ENCODE results near the gene EVI5L. TPM values are rescaled to one million over a fixed set of nuclear protein-coding genes. Genes with fewer than 3 reads are reported as not detected.

The EVI5L gene
- total RNA-seq, 1 experiment from 2014 or later = 29.5 TPM

DNA sequence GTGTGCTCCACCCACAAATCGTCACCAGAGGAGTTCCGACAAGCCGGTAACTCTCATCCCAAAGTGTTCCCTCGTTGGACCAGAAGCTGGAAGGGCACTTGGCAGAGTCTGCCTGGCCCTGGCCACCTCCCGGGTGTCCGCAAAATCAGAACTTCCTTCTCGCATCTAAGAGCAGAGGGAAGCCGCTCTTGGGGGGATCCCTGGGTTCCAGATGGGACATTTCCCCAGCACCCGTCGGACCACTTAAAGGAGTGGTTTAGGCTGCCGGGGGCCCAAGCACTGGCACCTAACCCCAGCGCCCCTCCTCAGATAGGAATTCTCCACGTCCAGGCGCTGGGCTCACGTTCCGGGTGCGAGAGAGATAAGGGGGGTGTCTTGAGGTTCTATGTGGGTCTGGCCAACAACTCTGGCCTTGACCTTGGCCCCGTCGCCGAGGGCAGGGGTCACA, 72.8 kb downstream of the EVI5L start:
- Histone ChIP-seq H3K27me3 (ENCODE audit: low read length) (no peaks in the 10 kb centered on the region), H2AFZ (ENCODE audit: low read length) (peak overlapping the region; percentile 77), H3F3A (ENCODE audit: low read length, unreplicated experiment) (peaks cover 11% of the 10 kb centered on the region), H3K4me1 (ENCODE audit: insufficient read depth, low read length) (peaks cover 20% of the 10 kb centered on the region), H3K27ac (ENCODE audit: low read length) (peak overlapping the region; percentile 65), H3K9me3 (ENCODE audit: low read length) (no peaks in the 10 kb centered on the region), H3K36me3 (ENCODE audit: low read depth, low read length) (peaks cover 12% of the 10 kb centered on the region), H3K4me2 (ENCODE audit: low read length) (peak overlapping the region; percentile 98), H3K9ac (ENCODE audit: low read length) (peak overlapping the region; percentile 89), H3K9me2 (replicated peaks; ENCODE audit: low read length) (no peaks in the 10 kb centered on the region), H3K4me3 (ENCODE audit: low read length) (peak overlapping the region; percentile 75), H4K20me1 (ENCODE audit: low read length) (0 out of 2 replicates have a peak, but pooled peaks cover 3% of the 10 kb centered on the region), H3K79me2 (ENCODE audit: low read length) (peaks cover 46% of the 10 kb centered on the region)
- TF ChIP-seq EZH2 (IDR thresholded peaks at IDR 0.05; ENCODE audit: low read length, unreplicated experiment) = no peak
- TF ChIP-seq, protein P1, sequence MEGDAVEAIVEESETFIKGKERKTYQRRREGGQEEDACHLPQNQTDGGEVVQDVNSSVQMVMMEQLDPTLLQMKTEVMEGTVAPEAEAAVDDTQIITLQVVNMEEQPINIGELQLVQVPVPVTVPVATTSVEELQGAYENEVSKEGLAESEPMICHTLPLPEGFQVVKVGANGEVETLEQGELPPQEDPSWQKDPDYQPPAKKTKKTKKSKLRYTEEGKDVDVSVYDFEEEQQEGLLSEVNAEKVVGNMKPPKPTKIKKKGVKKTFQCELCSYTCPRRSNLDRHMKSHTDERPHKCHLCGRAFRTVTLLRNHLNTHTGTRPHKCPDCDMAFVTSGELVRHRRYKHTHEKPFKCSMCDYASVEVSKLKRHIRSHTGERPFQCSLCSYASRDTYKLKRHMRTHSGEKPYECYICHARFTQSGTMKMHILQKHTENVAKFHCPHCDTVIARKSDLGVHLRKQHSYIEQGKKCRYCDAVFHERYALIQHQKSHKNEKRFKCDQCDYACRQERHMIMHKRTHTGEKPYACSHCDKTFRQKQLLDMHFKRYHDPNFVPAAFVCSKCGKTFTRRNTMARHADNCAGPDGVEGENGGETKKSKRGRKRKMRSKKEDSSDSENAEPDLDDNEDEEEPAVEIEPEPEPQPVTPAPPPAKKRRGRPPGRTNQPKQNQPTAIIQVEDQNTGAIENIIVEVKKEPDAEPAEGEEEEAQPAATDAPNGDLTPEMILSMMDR (conservative IDR thresholded peaks at IDR 0.05; ENCODE audit: low read depth, low read length) = no peak
- TF ChIP-seq EZH2phosphoT487 (IDR thresholded peaks at IDR 0.05; ENCODE audit: borderline replicate concordance, low read length) = no peak
- CTCF ChIA-PET = interaction anchor here (0.5 to 2.0 kb wide), 5 partner anchors 15 to 103 kb away, joined by 5 to 23 read pairs (median 7); partner anchors contain the start of gene SNAPC2
- ATAC-seq = peak; percentile 4
- POLR2A ChIA-PET (ENCODE audit: unreplicated experiment) = interaction anchor here (0.6 to 1.0 kb wide), 3 partner anchors 9 to 33 kb away, joined by 3 to 4 read pairs (median 3); no protein-coding TSS in a partner anchor
- peak; percentile 35 for DNase-seq
- intact Hi-C loops (cut with micrococcal nuclease) = loop anchor here (1.0 to 5.0 kb wide), 5 partner anchors 14 to 624 kb away; partner anchors contain the start of genes LRRC8E and SNAPC2
- BruUV-seq (replicated peaks) = TSS peak; percentile 88

DNA sequence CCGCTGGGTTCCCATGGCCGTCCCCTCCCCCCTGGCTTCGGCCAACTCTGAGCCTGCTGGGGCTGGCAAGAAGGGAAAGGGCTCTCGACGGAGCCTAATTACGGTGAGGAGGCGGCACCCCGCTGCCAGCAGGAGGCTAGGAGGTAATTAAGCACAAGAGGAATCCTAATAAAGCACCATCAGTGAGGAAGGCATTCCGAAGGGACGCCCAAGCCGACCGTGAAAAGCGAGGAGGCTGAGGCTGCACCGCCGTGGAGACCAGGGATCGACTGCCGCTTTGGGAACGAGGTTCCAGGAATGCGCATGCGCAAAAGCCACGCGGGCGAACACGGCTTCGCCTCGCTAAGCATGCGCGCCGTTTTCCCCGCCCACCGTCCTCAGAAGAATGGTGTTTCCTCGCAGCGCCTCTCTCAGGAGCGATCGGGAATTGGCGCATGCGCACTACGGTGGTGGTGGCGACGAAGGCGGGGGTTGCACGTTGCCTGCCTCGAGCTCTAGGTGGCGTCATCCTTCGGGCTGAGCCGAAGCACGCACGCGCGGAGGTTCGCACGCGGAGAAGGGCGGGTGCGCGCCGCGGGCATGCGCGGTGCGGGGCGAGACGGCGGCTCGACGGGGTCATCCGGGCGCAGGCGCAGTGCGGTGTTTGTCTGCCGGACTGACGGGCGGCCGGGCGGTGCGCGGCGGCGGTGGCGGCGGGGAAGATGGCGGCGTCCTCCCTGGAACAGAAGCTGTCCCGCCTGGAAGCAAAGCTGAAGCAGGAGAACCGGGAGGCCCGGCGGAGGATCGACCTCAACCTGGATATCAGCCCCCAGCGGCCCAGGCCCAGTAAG, 73.4 kb downstream of the EVI5L start, which contains the start of gene MAP2K7:
Gene MAP2K7, plus strand, starts transcription at position 634 of the 830 bp plus-strand sequence. Its CDS starts 68 bp downstream, at position 702.
- intact Hi-C loops (cut with micrococcal nuclease) = loop anchor here (1.0 to 5.0 kb wide), 5 partner anchors 15 to 624 kb away; partner anchors contain the start of genes LRRC8E and SNAPC2
- no TSS peak for BruUV-seq (replicated peaks)
- H3K27me3 ChIP-seq (ENCODE audit: low read length) = no peaks in the 10 kb centered on the region
- H2AFZ ChIP-seq (ENCODE audit: low read length) = peak within 1 kb of the TSS; percentile 77
- H4K20me1 ChIP-seq (ENCODE audit: low read length) = 0 out of 2 replicates have a peak, but pooled peaks cover 3% of the 10 kb centered on the region
- DNase-seq (peak; percentile 100), ATAC-seq (peak; percentile 83)
- H3K36me3 ChIP-seq (ENCODE audit: low read depth, low read length) = peaks cover 8% of the 10 kb centered on the region
- no peaks in the 10 kb centered on the region for H3K9me2 ChIP-seq (replicated peaks; ENCODE audit: low read length)
- peaks cover 52% of the 10 kb centered on the region for H3K79me2 ChIP-seq (ENCODE audit: low read length)
- peak within 1 kb of the TSS; percentile 77 for H3K4me3 ChIP-seq (ENCODE audit: low read length)
- peaks cover 20% of the 10 kb centered on the region for H3K4me1 ChIP-seq (ENCODE audit: insufficient read depth, low read length)
- no peaks in the 10 kb centered on the region for H3K9me3 ChIP-seq (ENCODE audit: low read length)
- TF ChIP-seq, protein P1 (conservative IDR thresholded peaks at IDR 0.05; ENCODE audit: low read depth, low read length) = peak; percentile 82
- TF ChIP-seq EZH2 (IDR thresholded peaks at IDR 0.05; ENCODE audit: low read length, unreplicated experiment) = no peak
- peak within 1 kb of the TSS; percentile 89 for H3K9ac ChIP-seq (ENCODE audit: low read length)
- ChIA-PET POLR2A (ENCODE audit: unreplicated experiment) (interaction anchor here (0.6 to 1.0 kb wide), 5 partner anchors 8 to 34 kb away, joined by 3 to 5 read pairs (median 3); no protein-coding TSS in a partner anchor), CTCF (interaction anchor here (0.5 to 2.0 kb wide), 6 partner anchors 12 to 335 kb away, joined by 3 to 23 read pairs (median 6); partner anchors contain the start of gene SNAPC2)
- H3K4me2 ChIP-seq (ENCODE audit: low read length) = peak within 1 kb of the TSS; percentile 98
- peak within 1 kb of the TSS; percentile 65 for H3K27ac ChIP-seq (ENCODE audit: low read length)
- H3F3A ChIP-seq (ENCODE audit: low read length, unreplicated experiment) = peaks cover 11% of the 10 kb centered on the region
